WI38 (cell line): Measurements from ENCODE around the gene KIFAP3.
"Not testable (repeated sequence)": the region's sequence is repeated elsewhere in the genome, so short reads cannot be mapped to it uniquely, and the experiment has no call there.

Experiments
- H3K4me3 ChIP-seq: 2 replicates; pipeline ENCODE4 v1.5.1; 2011; ENCODE audit warnings: low read depth, mild to moderate bottlenecking, control low read depth, low read length
- CTCF ChIP-seq: IDR thresholded peaks from 2 replicates; pipeline ENCODE4 v1.5.1; 2012; ENCODE audit warnings: low read depth, mild to moderate bottlenecking, control low read depth, low read length

KIFAP3 gene

GRCh38 chr1:170074250-170075157 lies at the start of gene KIFAP3:
TSS of gene KIFAP3 (minus strand) at chr1:170074695. CDS start at chr1:170074467, 228 bp downstream.
- peak; percentile 53 for TF ChIP-seq CTCF
- H3K4me3 ChIP-seq = peak within 1 kb of the TSS; percentile 79

- TF ChIP-seq CTCF = no peak
Observed at GRCh38 chr1:170122366-170122765, 47.9 kb upstream of the KIFAP3 start.

GRCh38 chr1:170114906-170115305 lies 40.4 kb upstream of the KIFAP3 start:
- TF ChIP-seq CTCF = no peak

More at GRCh38 chr1:170122366-170122765, 47.9 kb upstream of the KIFAP3 start:
- no peak overlapping the region for H3K4me3 ChIP-seq

GRCh38 chr1:170113140-170113539 lies 38.6 kb upstream of the KIFAP3 start:
- not testable (repeated sequence) for H3K4me3 ChIP-seq

More at GRCh38 chr1:170114906-170115305, 40.4 kb upstream of the KIFAP3 start:
- H3K4me3 ChIP-seq = no peak overlapping the region

GRCh38 chr1:170097449-170097948 lies 23.0 kb upstream of the KIFAP3 start:
- H3K4me3 ChIP-seq = no peak overlapping the region

GRCh38 chr1:170096806-170097340 lies 22.4 kb upstream of the KIFAP3 start:
- no peak for TF ChIP-seq CTCF
- no peak overlapping the region for H3K4me3 ChIP-seq

More at GRCh38 chr1:170097449-170097948, 23.0 kb upstream of the KIFAP3 start:
- no peak for TF ChIP-seq CTCF

- no peak overlapping the region for H3K4me3 ChIP-seq
- no peak for TF ChIP-seq CTCF
Observed at GRCh38 chr1:170095976-170096748, 21.7 kb upstream of the KIFAP3 start.

GRCh38 chr1:170094697-170095616 lies 20.5 kb upstream of the KIFAP3 start:
- H3K4me3 ChIP-seq = not testable (repeated sequence)
